HepG2 (cell line): ENCODE measurements around the gene MADCAM1. TPM values are rescaled to one million over a fixed set of nuclear protein-coding genes. Genes with fewer than 3 reads are reported as not detected.
A peak's percentile ranks its signal among the peaks of the same experiment; 100 is the strongest.

Source experiments
- AKAP8 ChIP-seq: sonication (generic); formaldehyde crosslinking; IDR thresholded peaks from 2 replicates; pipeline ENCODE4 v1.5.1; 2020; ENCODE audit warnings: mild to moderate bottlenecking, missing genetic modification reagents
- GPN1 ChIP-seq: sonication (generic); formaldehyde crosslinking; IDR thresholded peaks from 2 replicates; pipeline ENCODE4 v1.5.1; 2020; ENCODE audit warnings: missing genetic modification reagents, borderline replicate concordance
- HDAC1 ChIP-seq: sonication (generic); formaldehyde crosslinking; IDR thresholded peaks from 2 replicates; pipeline ENCODE4 v1.5.1; 2020; ENCODE audit warnings: mild to moderate bottlenecking, missing genetic modification reagents
- KMT2B ChIP-seq: IDR thresholded peaks from 2 replicates; pipeline ENCODE4 v1.6.1; 2016; ENCODE audit warnings: missing genetic modification reagents, missing compliant biosample characterization
- SIX4 ChIP-seq: sonication (generic); formaldehyde crosslinking; IDR thresholded peaks from 2 replicates; pipeline ENCODE4 v1.4.0; 2020; ENCODE audit warnings: missing genetic modification reagents
- SMC3 ChIP-seq: IDR thresholded peaks from 2 replicates; pipeline ENCODE4 v1.6.1; 2011; ENCODE audit warnings: low read length, improper control_type of control experiment
- SP2 ChIP-seq: sonication (generic); formaldehyde crosslinking; IDR thresholded peaks from 2 replicates; pipeline ENCODE4 v1.5.1; 2020; ENCODE audit warnings: mild to moderate bottlenecking, missing genetic modification reagents
- YEATS4 ChIP-seq: sonication (generic); formaldehyde crosslinking; IDR thresholded peaks from 2 replicates; pipeline ENCODE4 v1.4.0; 2020; ENCODE audit warnings: missing genetic modification reagents, borderline replicate concordance
- ZBTB25 ChIP-seq: IDR thresholded peaks from 2 replicates; pipeline ENCODE4 v1.6.1; 2018; ENCODE audit warnings: missing genetic modification reagents
- ZNF441 ChIP-seq: sonication (generic); formaldehyde crosslinking; IDR thresholded peaks from 2 replicates; pipeline ENCODE4 v1.7.0; 2021; ENCODE audit warnings: missing genetic modification reagents, borderline replicate concordance
- ZNF570 ChIP-seq: sonication (generic); formaldehyde crosslinking; IDR thresholded peaks from 2 replicates; pipeline ENCODE4 v1.4.0; 2020; ENCODE audit warnings: mild to moderate bottlenecking, missing genetic modification reagents, borderline replicate concordance
- ZNF670 ChIP-seq: sonication (generic); formaldehyde crosslinking; IDR thresholded peaks from 2 replicates; pipeline ENCODE4 v1.8.0; 2022; ENCODE audit warnings: mild to moderate bottlenecking, missing genetic modification reagents, borderline replicate concordance
- polyA plus RNA-seq, 8 experiments: library from polyadenylated mRNA; depleted of rRNA in 3 of 8; stranded (reverse) in 7 of 8; unstranded in 1 of 8; fragments of >200 nt; fragmentation: Illumina TruSeq in 4 of 8; extraction: Trizol in 4 of 8; gene quantifications; 2 replicates each; pipeline versions ENCODE4 v1.2.1 to v1.2.3, GENCODE V29; 2011 to 2016; ENCODE audit warnings: low read depth in 4 of 8, missing spikeins in 1 of 8, mixed read lengths in 1 of 8; ENCODE audit not compliant: insufficient read depth in 1 of 8
- total RNA-seq, 5 experiments: library from RNA; depleted of rRNA; stranded (reverse); fragments of >200 nt; fragmentation: Illumina TruSeq; extraction: Trizol; gene quantifications; 2 replicates each; pipeline ENCODE4 v1.2.3, GENCODE V29; 2016; ENCODE audit warnings: low read depth in 1 of 5
- TF ChIP-seq, protein P1 (sequence below): sonication (generic); formaldehyde crosslinking; IDR thresholded peaks from 2 replicates; pipeline ENCODE4 v1.4.0; 2020; ENCODE audit warnings: missing genetic modification reagents, mild to moderate bottlenecking, borderline replicate concordance
- TF ChIP-seq, protein P2 (sequence below): sonication (generic); formaldehyde crosslinking; conservative IDR thresholded peaks from 2 replicates; pipeline ENCODE4 v1.8.0; 2022; ENCODE audit warnings: missing genetic modification reagents
- TF ChIP-seq, protein P3 (sequence below): sonication (generic); formaldehyde crosslinking; IDR thresholded peaks from 2 replicates; pipeline ENCODE4 v1.8.1; 2023; ENCODE audit warnings: mild to moderate bottlenecking, moderate library complexity, missing genetic modification reagents
- TF ChIP-seq, protein P4 (sequence below): sonication (generic); formaldehyde crosslinking; IDR thresholded peaks from 2 replicates; pipeline ENCODE4 v1.5.1; 2020; ENCODE audit warnings: mild to moderate bottlenecking, missing genetic modification reagents
- TF ChIP-seq, protein P5 (sequence below): IDR thresholded peaks from 2 replicates; pipeline ENCODE4 v1.6.1; 2012; ENCODE audit warnings: low read depth, low read length, improper control_type of control experiment

Gene MADCAM1
- total and polyA plus RNA-seq, 2 of the 13 experiments (the other 11 are each of a cell fraction or from before 2014, with no cell fraction given), result 0.29 to 0.33 TPM

DNA sequence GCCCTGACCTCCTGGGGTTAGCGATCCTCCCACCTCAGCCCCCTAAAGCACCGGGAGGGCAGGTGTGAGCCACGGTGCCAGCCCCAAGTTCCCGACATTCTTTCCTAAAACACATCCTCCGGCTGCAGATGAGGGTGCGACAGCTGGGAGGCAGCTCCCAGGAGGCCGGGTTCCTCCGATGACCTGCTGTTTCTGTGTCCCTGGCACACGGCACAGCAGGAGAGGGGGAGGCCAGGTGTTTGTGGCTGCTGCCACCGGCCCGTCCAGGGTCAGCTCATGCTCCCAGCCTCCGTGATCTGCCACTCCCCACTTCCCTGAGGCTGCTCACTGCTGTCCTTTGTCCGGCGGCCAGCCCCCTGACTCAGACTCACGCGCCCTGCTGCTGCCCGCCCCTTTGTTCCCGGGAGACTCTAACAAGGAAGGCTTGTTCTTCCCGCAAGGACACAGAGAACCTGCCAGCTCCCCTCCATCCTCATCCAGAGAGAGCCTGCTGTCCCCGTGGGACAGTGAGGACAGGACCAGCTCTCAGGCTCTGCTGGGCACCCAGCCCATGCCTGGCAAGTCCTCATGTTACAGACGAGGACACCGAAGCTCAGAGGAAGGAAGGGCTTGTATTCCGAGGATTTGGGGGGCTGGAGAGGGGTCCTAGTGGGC lies 10.6 kb upstream of the MADCAM1 start (continued):
- TF ChIP-seq, protein P1, sequence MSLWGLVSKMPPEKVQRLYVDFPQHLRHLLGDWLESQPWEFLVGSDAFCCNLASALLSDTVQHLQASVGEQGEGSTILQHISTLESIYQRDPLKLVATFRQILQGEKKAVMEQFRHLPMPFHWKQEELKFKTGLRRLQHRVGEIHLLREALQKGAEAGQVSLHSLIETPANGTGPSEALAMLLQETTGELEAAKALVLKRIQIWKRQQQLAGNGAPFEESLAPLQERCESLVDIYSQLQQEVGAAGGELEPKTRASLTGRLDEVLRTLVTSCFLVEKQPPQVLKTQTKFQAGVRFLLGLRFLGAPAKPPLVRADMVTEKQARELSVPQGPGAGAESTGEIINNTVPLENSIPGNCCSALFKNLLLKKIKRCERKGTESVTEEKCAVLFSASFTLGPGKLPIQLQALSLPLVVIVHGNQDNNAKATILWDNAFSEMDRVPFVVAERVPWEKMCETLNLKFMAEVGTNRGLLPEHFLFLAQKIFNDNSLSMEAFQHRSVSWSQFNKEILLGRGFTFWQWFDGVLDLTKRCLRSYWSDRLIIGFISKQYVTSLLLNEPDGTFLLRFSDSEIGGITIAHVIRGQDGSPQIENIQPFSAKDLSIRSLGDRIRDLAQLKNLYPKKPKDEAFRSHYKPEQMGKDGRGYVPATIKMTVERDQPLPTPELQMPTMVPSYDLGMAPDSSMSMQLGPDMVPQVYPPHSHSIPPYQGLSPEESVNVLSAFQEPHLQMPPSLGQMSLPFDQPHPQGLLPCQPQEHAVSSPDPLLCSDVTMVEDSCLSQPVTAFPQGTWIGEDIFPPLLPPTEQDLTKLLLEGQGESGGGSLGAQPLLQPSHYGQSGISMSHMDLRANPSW (CRISPR knock-in tag), result no peak
- TF ChIP-seq, protein P2, sequence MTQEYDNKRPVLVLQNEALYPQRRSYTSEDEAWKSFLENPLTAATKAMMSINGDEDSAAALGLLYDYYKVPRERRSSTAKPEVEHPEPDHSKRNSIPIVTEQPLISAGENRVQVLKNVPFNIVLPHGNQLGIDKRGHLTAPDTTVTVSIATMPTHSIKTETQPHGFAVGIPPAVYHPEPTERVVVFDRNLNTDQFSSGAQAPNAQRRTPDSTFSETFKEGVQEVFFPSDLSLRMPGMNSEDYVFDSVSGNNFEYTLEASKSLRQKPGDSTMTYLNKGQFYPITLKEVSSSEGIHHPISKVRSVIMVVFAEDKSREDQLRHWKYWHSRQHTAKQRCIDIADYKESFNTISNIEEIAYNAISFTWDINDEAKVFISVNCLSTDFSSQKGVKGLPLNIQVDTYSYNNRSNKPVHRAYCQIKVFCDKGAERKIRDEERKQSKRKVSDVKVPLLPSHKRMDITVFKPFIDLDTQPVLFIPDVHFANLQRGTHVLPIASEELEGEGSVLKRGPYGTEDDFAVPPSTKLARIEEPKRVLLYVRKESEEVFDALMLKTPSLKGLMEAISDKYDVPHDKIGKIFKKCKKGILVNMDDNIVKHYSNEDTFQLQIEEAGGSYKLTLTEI, result no peak
- TF ChIP-seq GPN1 (CRISPR knock-in tag) (no peak), KMT2B (CRISPR knock-in tag) (no peak), SP2 (CRISPR knock-in tag) (no peak), ZBTB25 (CRISPR knock-in tag) (peak; percentile 51; the same call in 1 of the 2 replicates), SMC3 (no peak), ZNF670 (CRISPR knock-in tag) (no peak), ZNF441 (CRISPR knock-in tag) (no peak), ZNF570 (CRISPR knock-in tag) (no peak), YEATS4 (CRISPR knock-in tag) (0 out of 2 replicates have a peak, but pooled peaks have one; percentile 37), HDAC1 (CRISPR knock-in tag) (0 out of 2 replicates have a peak, but pooled peaks have one; percentile 48), AKAP8 (CRISPR knock-in tag) (peak; percentile 52; the same call in 1 of the 2 replicates), SIX4 (no peak)
- TF ChIP-seq, protein P3, sequence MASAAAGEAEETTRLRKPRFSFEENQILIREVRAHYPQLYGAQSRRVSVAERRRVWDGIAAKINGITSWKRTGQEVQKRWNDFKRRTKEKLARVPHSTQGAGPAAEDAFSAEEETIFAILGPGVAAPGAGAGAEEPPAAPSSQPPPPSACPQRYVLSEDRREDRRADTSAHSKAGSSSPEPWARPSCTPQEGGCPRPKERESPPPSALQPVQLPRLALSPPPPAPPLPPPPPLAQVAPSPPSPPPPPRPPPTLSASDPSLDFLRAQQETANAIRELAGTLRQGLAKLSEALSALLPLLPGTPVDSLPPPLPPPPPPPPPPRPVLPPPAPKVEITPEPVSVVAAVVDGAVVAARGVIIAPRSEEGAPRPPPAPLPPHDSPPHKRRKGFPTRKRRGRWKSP (CRISPR knock-in tag), result no peak
- TF ChIP-seq, protein P4, sequence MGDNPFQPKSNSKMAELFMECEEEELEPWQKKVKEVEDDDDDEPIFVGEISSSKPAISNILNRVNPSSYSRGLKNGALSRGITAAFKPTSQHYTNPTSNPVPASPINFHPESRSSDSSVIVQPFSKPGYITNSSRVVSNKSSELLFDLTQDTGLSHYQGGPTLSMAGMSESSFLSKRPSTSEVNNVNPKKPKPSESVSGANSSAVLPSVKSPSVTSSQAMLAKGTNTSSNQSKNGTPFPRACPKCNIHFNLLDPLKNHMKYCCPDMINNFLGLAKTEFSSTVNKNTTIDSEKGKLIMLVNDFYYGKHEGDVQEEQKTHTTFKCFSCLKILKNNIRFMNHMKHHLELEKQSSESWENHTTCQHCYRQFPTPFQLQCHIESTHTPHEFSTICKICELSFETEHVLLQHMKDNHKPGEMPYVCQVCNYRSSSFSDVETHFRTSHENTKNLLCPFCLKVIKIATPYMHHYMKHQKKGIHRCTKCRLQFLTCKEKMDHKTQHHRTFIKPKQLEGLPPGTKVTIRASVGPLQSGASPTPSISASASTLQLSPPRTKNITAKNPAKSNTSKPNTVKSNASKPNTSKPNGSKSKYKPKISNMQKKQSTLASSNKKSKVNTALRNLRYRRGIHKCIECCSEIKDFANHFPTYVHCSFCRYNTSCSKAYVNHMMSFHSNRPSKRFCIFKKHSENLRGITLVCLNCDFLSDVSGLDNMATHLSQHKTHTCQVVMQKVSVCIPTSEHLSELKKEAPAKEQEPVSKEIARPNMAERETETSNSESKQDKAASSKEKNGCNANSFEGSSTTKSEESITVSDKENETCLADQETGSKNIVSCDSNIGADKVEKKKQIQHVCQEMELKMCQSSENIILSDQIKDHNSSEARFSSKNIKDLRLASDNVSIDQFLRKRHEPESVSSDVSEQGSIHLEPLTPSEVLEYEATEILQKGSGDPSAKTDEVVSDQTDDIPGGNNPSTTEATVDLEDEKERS (CRISPR knock-in tag), result no peak
- TF ChIP-seq, protein P5, sequence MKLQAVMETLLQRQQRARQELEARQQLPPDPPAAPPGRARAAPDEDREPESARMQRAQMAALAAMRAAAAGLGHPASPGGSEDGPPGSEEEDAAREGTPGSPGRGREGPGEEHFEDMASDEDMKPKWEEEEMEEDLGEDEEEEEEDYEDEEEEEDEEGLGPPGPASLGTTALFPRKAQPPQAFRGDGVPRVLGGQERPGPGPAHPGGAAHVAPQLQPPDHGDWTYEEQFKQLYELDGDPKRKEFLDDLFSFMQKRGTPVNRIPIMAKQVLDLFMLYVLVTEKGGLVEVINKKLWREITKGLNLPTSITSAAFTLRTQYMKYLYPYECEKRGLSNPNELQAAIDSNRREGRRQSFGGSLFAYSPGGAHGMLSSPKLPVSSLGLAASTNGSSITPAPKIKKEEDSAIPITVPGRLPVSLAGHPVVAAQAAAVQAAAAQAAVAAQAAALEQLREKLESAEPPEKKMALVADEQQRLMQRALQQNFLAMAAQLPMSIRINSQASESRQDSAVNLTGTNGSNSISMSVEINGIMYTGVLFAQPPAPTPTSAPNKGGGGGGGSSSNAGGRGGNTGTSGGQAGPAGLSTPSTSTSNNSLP, result no peak
